NCI-H2227 (cell line): ENCODE results near the gene DMD.
A peak's percentile ranks its signal among the peaks of the same experiment; 100 is the strongest.

Experiments
- DNase-seq: peaks from one replicate; lab custom pipeline; 2025; ENCODE audit not compliant: unreplicated experiment; lab: John Stamatoyannopoulos, UW

DMD gene

DNA sequence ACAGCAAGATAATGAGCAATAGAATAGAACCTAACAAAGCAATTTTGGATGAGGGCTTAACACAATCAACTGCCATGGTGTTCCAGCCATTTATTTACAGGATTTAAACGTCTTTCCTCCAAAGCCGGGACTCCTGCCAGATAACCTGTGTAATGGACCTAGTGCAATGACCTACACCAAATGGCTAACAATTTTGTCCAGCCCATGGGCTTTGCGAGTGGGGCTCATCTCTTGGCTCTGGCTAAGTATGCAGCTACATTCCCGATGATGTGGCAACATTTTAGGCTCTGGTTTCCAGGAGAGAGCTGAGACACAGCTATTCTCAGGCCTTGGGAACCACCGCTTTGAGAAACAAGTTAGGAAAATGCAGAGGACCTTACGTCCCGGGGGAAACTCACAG is 1317.2 kb downstream of the DMD start:
- no peak for DNase-seq

GRCh38 chrX:31893525-31893924 is 1317.8 kb downstream of the DMD start:
- no peak for DNase-seq

DNA sequence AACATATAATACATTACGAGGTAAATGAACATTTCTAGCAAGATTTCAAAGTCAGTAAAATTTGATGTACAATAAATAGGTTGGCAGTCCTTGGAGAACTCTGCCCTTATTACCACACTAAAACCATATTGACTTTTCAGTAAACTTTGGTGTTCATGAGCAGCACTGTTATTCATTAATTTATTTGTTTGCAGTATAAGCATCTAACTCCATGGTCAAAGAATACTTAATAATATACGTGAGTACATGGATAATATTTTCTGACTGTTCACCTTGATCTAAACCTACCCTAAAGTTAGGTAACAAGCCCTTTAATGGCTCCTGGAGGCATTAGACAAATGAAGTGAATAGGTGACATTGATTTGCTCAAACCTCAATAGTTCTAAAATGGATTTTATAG is 1322.3 kb downstream of the DMD start:
- DNase-seq: no peak

DNA sequence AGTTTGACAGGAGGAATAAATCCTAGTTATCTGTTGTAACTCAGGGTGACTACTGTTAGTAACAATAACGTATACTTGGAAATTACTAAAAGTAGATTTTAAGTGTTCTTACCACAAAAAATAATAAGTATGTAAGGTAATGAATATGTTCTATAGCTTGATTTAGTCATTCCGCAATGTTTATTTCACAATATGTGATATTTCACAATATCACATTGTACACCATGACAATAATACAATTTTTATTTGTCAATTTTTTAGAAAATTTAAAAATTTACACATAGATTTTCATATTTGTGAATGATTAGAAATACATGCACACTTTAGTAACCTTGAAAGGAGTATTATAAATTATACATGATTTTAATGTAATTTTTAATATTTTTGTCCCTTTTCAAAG is 1326.8 kb downstream of the DMD start:
- no peak for DNase-seq

GRCh38 chrX:31872007-31872406 is 1339.3 kb downstream of the DMD start:
- DNase-seq: no peak

- DNase-seq: no peak
Observed at GRCh38 chrX:31870267-31870666, 1341.1 kb downstream of the DMD start.

- DNase-seq: no peak
Observed at GRCh38 chrX:31860686-31861085, 1350.7 kb downstream of the DMD start.

- DNase-seq: no peak
Observed at GRCh38 chrX:31858915-31859314, 1352.4 kb downstream of the DMD start.

- DNase-seq: no peak
Observed at GRCh38 chrX:31854716-31855115, 1356.6 kb downstream of the DMD start.

DNA sequence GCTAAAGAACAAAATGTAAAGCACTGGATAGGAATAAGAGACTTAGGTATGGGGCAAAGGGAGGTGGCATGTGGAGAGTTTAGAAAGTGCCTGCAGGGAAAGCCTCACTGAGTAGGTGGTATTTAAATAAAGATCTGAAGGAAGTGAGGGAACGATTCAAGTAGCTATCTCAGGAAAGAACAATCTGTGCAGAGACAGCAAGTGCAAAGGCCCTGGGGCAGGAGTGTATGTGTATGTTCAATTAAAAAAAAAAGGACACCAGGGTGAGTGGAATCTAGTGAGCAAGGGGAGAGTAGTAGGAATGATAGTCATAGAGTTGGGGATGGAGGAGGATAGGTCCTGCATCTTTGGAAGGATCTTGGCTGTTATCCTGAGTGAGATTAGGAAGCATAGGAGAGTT is 1359.6 kb downstream of the DMD start:
- DNase-seq: no peak

DNA sequence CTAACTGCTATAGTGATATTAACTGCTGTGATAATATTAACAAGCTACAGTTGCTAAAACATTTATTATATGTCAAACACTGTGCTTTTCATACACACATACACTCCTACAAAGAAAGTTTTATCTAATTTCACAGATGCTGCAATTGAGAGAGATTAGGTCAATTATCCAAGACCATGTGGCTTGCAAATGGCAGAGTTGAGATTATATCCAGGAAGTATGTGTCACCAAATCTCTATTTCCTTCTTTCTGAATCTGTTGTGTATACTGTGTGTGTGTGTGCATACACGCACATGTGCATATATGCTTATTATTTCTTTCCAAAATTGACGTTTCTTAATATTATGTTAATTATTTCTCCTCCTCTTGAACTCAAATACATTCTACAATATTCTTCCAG is 1363.6 kb downstream of the DMD start:
- no peak for DNase-seq

DNA sequence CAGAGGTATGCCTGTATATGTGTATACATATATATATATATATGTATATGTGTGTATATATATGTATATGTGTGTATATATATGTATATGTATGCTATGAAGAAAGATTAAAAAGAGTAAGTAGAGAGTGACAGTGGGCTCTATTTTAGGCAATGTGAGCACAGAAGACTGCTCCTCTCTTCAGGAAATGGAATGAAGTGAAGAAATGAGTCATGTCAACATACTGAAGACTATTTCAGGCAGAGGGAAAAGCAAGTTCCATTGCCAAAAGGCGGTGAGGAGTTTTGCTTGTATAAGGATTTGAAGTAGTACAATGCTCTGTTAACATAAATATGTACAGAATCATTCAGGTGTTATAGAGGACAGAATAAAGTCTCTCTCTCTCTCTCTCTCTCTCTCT is 1366.3 kb downstream of the DMD start:
- no peak for DNase-seq

DNA sequence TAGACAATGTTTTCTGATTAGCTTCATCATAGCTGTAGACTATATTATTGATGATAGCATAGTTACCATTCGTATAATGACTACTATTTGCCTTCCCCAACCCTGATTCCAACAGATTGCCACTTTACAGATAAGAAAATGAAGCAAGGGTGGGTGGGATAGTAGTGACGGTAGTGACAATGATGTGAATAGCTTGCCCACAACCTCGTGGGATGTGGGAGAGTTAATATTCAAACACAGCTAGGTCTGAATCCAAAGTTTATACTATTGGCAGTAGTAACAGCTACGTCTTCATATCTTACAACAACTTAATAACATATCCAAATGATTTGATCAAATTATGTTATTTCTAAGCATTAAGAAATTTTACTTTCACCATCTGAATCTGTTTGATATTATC is 1372.7 kb downstream of the DMD start:
- no peak for DNase-seq

GRCh38 chrX:31837445-31838049 is 1373.8 kb downstream of the DMD start:
- DNase-seq: no peak

GRCh38 chrX:31836479-31836878 is 1374.9 kb downstream of the DMD start:
- DNase-seq: no peak

- DNase-seq: no peak
Observed at GRCh38 chrX:31832263-31832662, 1379.1 kb downstream of the DMD start.

DNA sequence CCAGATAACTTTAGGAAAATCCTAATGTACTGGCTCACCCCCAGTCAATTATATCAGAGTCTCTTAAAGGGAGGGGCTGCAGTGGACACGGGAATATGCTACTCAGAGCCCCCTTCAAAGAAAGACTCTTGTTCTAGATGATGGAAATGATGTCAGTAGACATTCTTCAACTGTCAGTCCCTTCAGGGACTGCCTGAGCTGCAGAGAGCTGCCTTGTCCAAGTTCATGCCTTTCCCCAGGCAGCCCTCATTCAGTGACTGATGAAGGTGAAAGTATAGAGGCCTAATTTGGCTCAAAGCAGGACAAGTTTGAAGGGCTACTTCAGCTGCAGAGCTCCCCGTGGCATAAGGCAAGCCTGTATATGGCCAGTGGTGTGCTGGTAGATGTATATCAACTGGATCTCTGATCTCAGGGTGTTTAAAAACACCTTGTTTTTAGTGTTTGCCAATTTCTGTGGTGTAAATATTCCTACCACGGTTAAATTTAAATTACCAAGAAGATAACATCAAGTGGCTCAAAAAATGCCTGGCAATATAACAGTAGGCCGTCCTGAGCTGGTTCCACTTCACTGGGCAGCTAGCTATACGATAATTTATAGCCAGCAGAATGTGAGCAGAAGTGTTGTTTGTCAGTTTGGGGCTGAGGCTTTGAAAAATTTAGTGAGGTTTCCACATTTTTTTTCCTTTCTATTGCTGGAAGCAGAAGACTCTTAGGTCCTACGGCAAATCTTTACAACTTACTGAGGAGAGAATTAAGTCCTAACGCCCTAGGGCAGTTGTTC is 1390.7 kb downstream of the DMD start:
- no peak for DNase-seq

DNA sequence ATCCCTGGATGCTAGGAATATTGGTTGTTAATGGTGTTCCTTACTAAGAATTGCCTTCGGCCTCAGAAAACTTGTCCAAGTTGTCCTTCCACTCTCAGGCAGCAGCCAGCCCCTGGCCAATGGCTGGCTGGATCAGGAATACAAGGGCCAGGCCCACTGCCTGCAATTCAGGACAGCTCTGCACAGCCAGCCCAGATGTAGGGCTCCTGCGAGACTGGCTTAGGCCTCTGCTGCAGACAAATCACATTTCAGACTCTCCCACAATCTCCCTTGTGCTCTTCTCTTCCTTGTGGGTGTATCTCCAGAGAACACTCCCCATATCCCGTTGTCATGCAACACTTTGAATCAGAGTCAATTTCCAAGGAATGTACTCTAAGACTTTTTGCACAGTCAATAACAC is 1391.9 kb downstream of the DMD start:
- no peak for DNase-seq

DNA sequence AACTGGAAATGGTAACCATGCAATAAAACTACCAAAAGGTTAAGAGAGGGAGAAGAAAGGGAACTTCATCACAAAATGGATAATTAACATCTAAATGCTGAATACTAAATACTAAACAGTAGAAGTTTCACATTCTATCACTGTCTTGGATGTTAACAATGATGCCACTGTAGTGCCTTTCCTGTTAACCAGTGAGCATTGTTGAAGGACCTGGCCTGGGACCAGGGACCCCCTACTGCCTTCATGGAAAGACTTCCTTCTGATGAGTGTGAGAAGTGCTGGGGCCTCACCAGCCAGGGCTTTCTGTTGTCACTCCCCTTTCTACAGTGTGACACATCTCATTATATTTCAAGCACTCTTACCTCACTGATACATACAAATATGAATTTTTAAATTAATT is 1400.2 kb downstream of the DMD start:
- no peak for DNase-seq

DNA sequence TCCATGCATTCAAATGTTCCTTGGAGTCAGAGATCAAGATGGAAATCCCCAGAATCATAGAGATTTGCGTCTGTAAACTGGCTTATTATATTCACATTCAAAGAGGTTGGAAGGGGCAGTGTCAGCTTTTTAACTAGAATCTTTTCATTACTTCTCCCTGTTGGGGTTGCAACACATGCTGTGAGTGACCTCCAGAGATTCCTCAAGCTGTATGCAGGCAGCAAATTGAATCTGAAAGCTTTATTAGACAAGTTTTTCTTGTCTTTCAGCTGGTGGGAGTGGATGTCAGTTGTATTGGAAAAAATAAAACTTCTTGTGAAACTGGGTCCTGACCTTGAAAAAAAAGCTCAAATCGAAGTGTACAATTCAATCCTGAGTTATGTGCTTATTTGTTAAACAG is 1403.0 kb downstream of the DMD start:
- DNase-seq: peak; percentile 11

- no peak for DNase-seq
Observed at GRCh38 chrX:31807165-31807564, 1404.2 kb downstream of the DMD start.

DNA sequence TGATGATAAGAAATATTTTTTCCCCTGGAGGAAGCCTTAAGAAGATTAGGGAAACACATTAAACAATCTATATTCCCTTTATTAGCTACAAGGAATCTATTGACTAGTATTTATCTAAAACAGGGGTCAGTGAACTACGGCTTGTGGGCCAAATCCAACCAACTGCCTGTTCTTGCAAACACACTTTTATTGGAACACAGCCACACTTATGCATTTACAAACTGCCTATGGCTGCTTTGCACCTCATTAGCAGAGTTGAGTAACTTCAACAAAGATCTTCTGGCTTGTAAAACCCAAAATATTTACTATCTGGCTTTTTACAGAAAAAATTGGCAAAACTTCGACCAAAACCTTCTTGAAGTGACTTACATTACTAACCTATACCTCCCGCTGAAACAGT is 1405.6 kb downstream of the DMD start:
- no peak for DNase-seq

DNA sequence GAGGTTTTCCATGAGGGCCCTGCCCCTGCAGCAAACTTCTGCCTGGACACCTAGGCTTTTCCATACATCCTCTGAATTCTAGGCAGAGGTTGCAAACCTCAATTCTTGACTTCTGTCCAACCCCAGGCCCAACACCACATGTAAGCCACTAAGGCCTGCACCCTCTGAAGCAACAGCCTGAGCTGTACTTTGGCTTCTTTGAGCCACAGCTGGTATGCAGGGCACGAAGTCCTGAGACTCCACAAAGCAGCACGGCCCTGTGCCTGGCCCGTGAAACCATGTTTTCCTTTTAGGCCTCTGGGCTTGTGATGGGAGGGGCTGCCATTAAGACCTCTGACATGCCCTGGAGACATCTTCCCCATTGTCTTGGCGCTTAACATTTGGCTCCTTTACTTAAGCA is 1411.1 kb downstream of the DMD start:
- no peak for DNase-seq
